Hepatocyte (in vitro differentiated cells): Measurements from ENCODE around the gene KCNE3.

Experiments
- CTCF ChIP-seq: fragments of 200-600 bp; sonication (generic); IDR thresholded peaks from 2 replicates; pipeline ENCODE4 v1.5.1; 2016; ENCODE audit warnings: antibody characterized with exemption, mild to moderate bottlenecking; ENCODE audit not compliant: poor library complexity
- EZH2 ChIP-seq: fragments of 200-600 bp; sonication (generic); IDR thresholded peaks from 2 replicates; pipeline ENCODE4 v1.6.1; 2016; ENCODE audit warnings: antibody characterized with exemption, mild to moderate bottlenecking, borderline replicate concordance

DNA sequence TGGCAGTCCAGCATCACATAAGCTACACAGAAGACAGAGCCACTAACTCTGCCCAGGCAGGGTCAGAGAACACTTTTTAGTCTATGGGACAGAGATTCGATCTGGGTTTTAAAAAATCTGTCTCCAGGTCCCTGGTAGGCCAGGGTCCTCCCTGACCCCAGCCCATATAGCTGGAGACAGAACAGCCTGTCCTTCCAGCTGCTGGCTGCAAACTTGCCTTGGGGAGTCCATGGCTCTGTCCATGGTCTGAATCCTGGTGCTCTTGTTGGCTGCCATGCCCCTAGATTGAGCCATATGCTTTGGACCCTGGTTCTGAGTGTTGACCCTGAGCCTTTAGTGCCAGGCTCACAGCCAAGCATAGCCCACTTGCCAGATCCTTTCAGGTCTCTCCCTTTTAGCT is 39.5 kb upstream of the KCNE3 start:
- TF ChIP-seq CTCF (no peak), EZH2 (no peak)
